MCF 10A (cell line): Measurements from ENCODE around the gene ROCK2. TPM values are rescaled to one million over a fixed set of nuclear protein-coding genes. Genes with fewer than 3 reads are reported as not detected.

Experiments used
- BruUV-seq: library from RNA; stranded (reverse); fragments of 400-500 nt; replicated peaks from 2 replicates; lab custom pipeline; 2021; lab: Mats Ljungman, UMichigan
- CTCF ChIA-PET: fragments of 300-600 bp; sonication (Branson Sonifier 250); formaldehyde crosslinking; extraction: SDS; loops from one replicate; lab custom pipeline; 2021; ENCODE audit warnings: antibody characterized with exemption, inconsistent platforms; lab: Yijun Ruan, JAX
- POLR2A ChIA-PET: fragments of 300-600, 350-650 bp; sonication (Branson Sonifier 250); formaldehyde crosslinking; extraction: SDS; loops from one replicate; lab custom pipeline; 2020; ENCODE audit warnings: antibody characterized with exemption, inconsistent platforms; lab: Yijun Ruan, JAX
- DNase-seq: peaks from one replicate; pipeline ENCODE4 v3.0.0-alpha.2; 2018; ENCODE audit not compliant: unreplicated experiment
- H3K27ac Mint-ChIP-seq: one replicate; pipeline ENCODE4 v1.8.0; 2022; ENCODE audit warnings: mild to moderate bottlenecking, low read depth, mixed read lengths; ENCODE audit not compliant: unreplicated experiment
- H3K27me3 Mint-ChIP-seq: one replicate; pipeline ENCODE4 v1.8.0; 2022; ENCODE audit warnings: mixed read lengths; ENCODE audit not compliant: insufficient read depth, unreplicated experiment
- H3K36me3 Mint-ChIP-seq: one replicate; pipeline ENCODE4 v1.8.0; 2022; ENCODE audit warnings: mild to moderate bottlenecking, moderate library complexity, mixed read lengths; ENCODE audit not compliant: insufficient read depth, unreplicated experiment
- H3K4me1 Mint-ChIP-seq: one replicate; pipeline ENCODE4 v1.8.0; 2022; ENCODE audit warnings: mixed read lengths; ENCODE audit not compliant: insufficient read depth, unreplicated experiment
- H3K4me3 Mint-ChIP-seq: one replicate; pipeline ENCODE4 v1.8.0; 2022; ENCODE audit warnings: mild to moderate bottlenecking, moderate library complexity, mixed read lengths; ENCODE audit not compliant: unreplicated experiment
- H3K9me3 Mint-ChIP-seq: one replicate; pipeline ENCODE4 v1.8.0; 2022; ENCODE audit warnings: mixed read lengths; ENCODE audit not compliant: unreplicated experiment
- CTCF ChIP-seq: fragments of 200-600 bp; IDR thresholded peaks from one replicate; pipeline ENCODE4 v1.8.0; 2022; ENCODE audit warnings: antibody characterized with exemption, mild to moderate bottlenecking; ENCODE audit not compliant: unreplicated experiment
- intact Hi-C: fragments of 100-400 bp; cut with micrococcal nuclease; formaldehyde crosslinking; loops from 2 replicates; pipeline ENCODE4 v1.14.1; 2022
- total RNA-seq: library from RNA; stranded (reverse); gene quantifications from 2 replicates; pipeline ENCODE4 v1.2.3, GENCODE V29; 2022

ROCK2 gene
- total RNA-seq, 1 experiment from 2014 or later, result 40.7 TPM

GRCh38 chr2:11279398-11279797 is 65.0 kb downstream of the ROCK2 start:
- no peak for DNase-seq
- POLR2A ChIA-PET, result interaction anchor here (0.7 to 1.2 kb wide), 3 partner anchors 10 to 19 kb away, joined by 3 to 5 read pairs (median 5); no protein-coding TSS in a partner anchor
- no peak overlapping the region for H3K4me3 Mint-ChIP-seq
- H3K9me3 Mint-ChIP-seq, result no peaks in the 10 kb centered on the region
- no peak overlapping the region for H3K27ac Mint-ChIP-seq
- no peaks in the 10 kb centered on the region for H3K27me3 Mint-ChIP-seq
- CTCF ChIA-PET, result interaction anchor here (0.6 kb wide), 1 partner anchor 93 kb away, joined by 3 read pairs; no protein-coding TSS in a partner anchor
- TF ChIP-seq CTCF, result no peak
- no TSS peak for BruUV-seq
- H3K4me1 Mint-ChIP-seq, result peaks cover 9% of the 10 kb centered on the region
- H3K36me3 Mint-ChIP-seq, result peaks cover 31% of the 10 kb centered on the region
- intact Hi-C loops, result no loop called here

GRCh38 chr2:11278219-11278618 is 66.2 kb downstream of the ROCK2 start:
- Mint-ChIP-seq H3K27ac (no peak overlapping the region), H3K9me3 (no peaks in the 10 kb centered on the region), H3K36me3 (peaks cover 34% of the 10 kb centered on the region), H3K4me1 (peaks cover 19% of the 10 kb centered on the region), H3K4me3 (no peak overlapping the region), H3K27me3 (no peaks in the 10 kb centered on the region)
- BruUV-seq, result no TSS peak
- no peak for DNase-seq
- intact Hi-C loops, result no loop called here
- TF ChIP-seq CTCF, result no peak
- ChIA-PET POLR2A (interaction anchor here (1.2 kb wide), 1 partner anchor 11 kb away, joined by 5 read pairs; no protein-coding TSS in a partner anchor), CTCF (no interaction called here)

GRCh38 chr2:11275910-11276309 is 68.5 kb downstream of the ROCK2 start:
- intact Hi-C loops, result no loop called here
- CTCF ChIA-PET, result interaction anchor here (0.6 kb wide), 1 partner anchor 11 kb away, joined by 3 read pairs; no protein-coding TSS in a partner anchor
- peaks cover 12% of the 10 kb centered on the region for H3K4me1 Mint-ChIP-seq
- no peak overlapping the region for H3K27ac Mint-ChIP-seq
- no peaks in the 10 kb centered on the region for H3K9me3 Mint-ChIP-seq
- H3K36me3 Mint-ChIP-seq, result peaks cover 24% of the 10 kb centered on the region
- POLR2A ChIA-PET, result no interaction called here
- DNase-seq, result no peak
- H3K27me3 Mint-ChIP-seq, result no peaks in the 10 kb centered on the region
- TF ChIP-seq CTCF, result no peak
- no peak overlapping the region for H3K4me3 Mint-ChIP-seq
- no TSS peak for BruUV-seq

- H3K36me3 Mint-ChIP-seq, result peaks cover 33% of the 10 kb centered on the region
- BruUV-seq, result no TSS peak
- H3K27me3 Mint-ChIP-seq, result no peaks in the 10 kb centered on the region
- H3K4me3 Mint-ChIP-seq, result no peak overlapping the region
- ChIA-PET CTCF (interaction anchor here (0.6 to 0.8 kb wide), 2 partner anchors 44 to 481 kb away, joined by 3 to 4 read pairs; no protein-coding TSS in a partner anchor), POLR2A (no interaction called here)
- peaks cover 12% of the 10 kb centered on the region for H3K4me1 Mint-ChIP-seq
- H3K27ac Mint-ChIP-seq, result no peak overlapping the region
- TF ChIP-seq CTCF, result no peak
- no peaks in the 10 kb centered on the region for H3K9me3 Mint-ChIP-seq
- intact Hi-C loops, result no loop called here
- peak; percentile 13 for DNase-seq
These were observed 73.5 kb downstream of the ROCK2 start for GRCh38 chr2:11270891-11271290.
